ENCODE data around the gene ZNF774. TPM values are rescaled to one million over a fixed set of nuclear protein-coding genes. Genes with fewer than 3 reads are reported as not detected.
"Not testable (repeated sequence)": the region's sequence is repeated elsewhere in the genome, so short reads cannot be mapped to it uniquely, and the experiment has no call there.

ZNF774 gene
- polyA plus RNA-seq, 1 donor (not counting 4 experiments of a cell fraction or from before 2014, with no cell fraction given), result 2.3 TPM

- dilution Hi-C loops (cut with MboI; ENCODE audit: extremely low pct_ligation_motif_present, low sequenced_read_pairs), result no loop called here
- H3K4me1 ChIP-seq (ENCODE audit: control insufficient read depth, extremely low read depth, insufficient read depth, low read length), result peaks cover 42% of the 10 kb centered on the region
- H3K4me2 ChIP-seq (ENCODE audit: control insufficient read depth, extremely low read depth, insufficient read depth, low read depth, low read length), result no peak overlapping the region
- peaks cover 0 to 4% of the 10 kb centered on the region in 2 experiments for H3K36me3 ChIP-seq (ENCODE audit: control insufficient read depth in 2 of 2, extremely low read depth in 1 of 2, insufficient read depth in 2 of 2, low read length in 2 of 2)
- no peaks in the 10 kb centered on the region for H3K9me1 ChIP-seq (ENCODE audit: control insufficient read depth, extremely low read depth, insufficient read depth, low read length)
- H2AFZ ChIP-seq (ENCODE audit: control insufficient read depth, low read length), result no peak overlapping the region
- no peak overlapping the region for H3K9ac ChIP-seq (ENCODE audit: control insufficient read depth, extremely low read depth, insufficient read depth, low read length)
- H3K27me3 ChIP-seq (ENCODE audit: control insufficient read depth, extremely low read depth, insufficient read depth, low read length), result no peaks in the 10 kb centered on the region
- TF ChIP-seq CTCF (optimal IDR thresholded peaks at IDR 0.05 in 1 of 3, IDR thresholded peaks at IDR 0.05 in 1 of 3, conservative IDR thresholded peaks at IDR 0.05 in 1 of 3; ENCODE audit: extremely low read depth in 1 of 3, insufficient read depth in 2 of 3, low read length in 3 of 3), result no peak
- H3K79me2 ChIP-seq (ENCODE audit: control insufficient read depth, insufficient read depth, low read length), result peaks cover 87% of the 10 kb centered on the region
- H3K9me3 ChIP-seq (ENCODE audit: control insufficient read depth, low read depth, low read length), result no peaks in the 10 kb centered on the region
- DNase-seq (ENCODE audit: low read depth, low spot score) (no peak), FAIRE-seq (peak; percentile 68)
- H3K27ac ChIP-seq (ENCODE audit: control insufficient read depth, insufficient read depth, low read length), result no peak overlapping the region
- H4K20me1 ChIP-seq (ENCODE audit: control insufficient read depth, extremely low read depth, insufficient read depth, low read length), result peaks cover 12% of the 10 kb centered on the region
- no peak overlapping the region for H3K4me3 ChIP-seq (ENCODE audit: control insufficient read depth in 2 of 3, extremely low read depth in 1 of 3, insufficient read depth in 2 of 3, low read depth in 1 of 3, low read length in 3 of 3)
Observed at GRCh38 chr15:90407871-90408317, 55.8 kb downstream of the ZNF774 start.

DNA sequence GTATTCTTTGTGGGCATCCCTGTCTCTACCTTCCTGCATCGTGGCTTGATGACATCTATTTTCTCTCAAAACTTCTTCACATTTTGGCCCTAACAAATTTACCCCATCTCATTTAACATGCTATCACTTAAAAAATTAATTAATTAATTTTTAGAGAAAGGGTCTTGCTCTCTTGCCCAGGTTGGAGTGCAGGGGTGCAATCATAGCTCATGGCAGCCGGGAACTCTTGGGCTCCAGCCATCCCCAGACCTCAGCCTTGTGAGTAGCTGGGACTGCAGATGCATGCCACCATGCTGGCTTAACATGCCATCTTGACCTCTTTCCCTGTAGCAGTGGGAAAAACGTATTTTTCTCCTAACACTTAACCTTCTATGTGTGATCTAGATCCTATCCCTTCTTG, 56.6 kb downstream of the ZNF774 start:
- Histone ChIP-seq H3K9me1 (ENCODE audit: control insufficient read depth, extremely low read depth, insufficient read depth, low read length) (no peaks in the 10 kb centered on the region), H3K27me3 (ENCODE audit: control insufficient read depth, extremely low read depth, insufficient read depth, low read length) (no peaks in the 10 kb centered on the region), H3K79me2 (ENCODE audit: control insufficient read depth, insufficient read depth, low read length) (peaks cover 84% of the 10 kb centered on the region), H3K4me3 (ENCODE audit: control insufficient read depth in 2 of 3, extremely low read depth in 1 of 3, insufficient read depth in 2 of 3, low read depth in 1 of 3, low read length in 3 of 3) (no peak overlapping the region), H4K20me1 (ENCODE audit: control insufficient read depth, extremely low read depth, insufficient read depth, low read length) (peaks cover 7% of the 10 kb centered on the region), H3K4me1 (ENCODE audit: control insufficient read depth, extremely low read depth, insufficient read depth, low read length) (peaks cover 47% of the 10 kb centered on the region), H3K4me2 (ENCODE audit: control insufficient read depth, extremely low read depth, insufficient read depth, low read depth, low read length) (no peak overlapping the region), H3K9ac (ENCODE audit: control insufficient read depth, extremely low read depth, insufficient read depth, low read length) (no peak overlapping the region), H3K27ac (ENCODE audit: control insufficient read depth, insufficient read depth, low read length) (no peak overlapping the region), H3K36me3 (ENCODE audit: control insufficient read depth in 2 of 2, extremely low read depth in 1 of 2, insufficient read depth in 2 of 2, low read length in 2 of 2) (peaks cover 0 to 4% of the 10 kb centered on the region in 2 experiments), H3K9me3 (ENCODE audit: control insufficient read depth, low read depth, low read length) (no peaks in the 10 kb centered on the region), H2AFZ (ENCODE audit: control insufficient read depth, low read length) (no peak overlapping the region)
- no peak for FAIRE-seq
- no peak for DNase-seq (ENCODE audit: low read depth, low spot score)
- dilution Hi-C loops (cut with MboI; ENCODE audit: extremely low pct_ligation_motif_present, low sequenced_read_pairs), result no loop called here
- TF ChIP-seq CTCF (optimal IDR thresholded peaks at IDR 0.05 in 1 of 3, IDR thresholded peaks at IDR 0.05 in 1 of 3, conservative IDR thresholded peaks at IDR 0.05 in 1 of 3; ENCODE audit: extremely low read depth in 1 of 3, insufficient read depth in 2 of 3, low read length in 3 of 3), result no peak

DNA sequence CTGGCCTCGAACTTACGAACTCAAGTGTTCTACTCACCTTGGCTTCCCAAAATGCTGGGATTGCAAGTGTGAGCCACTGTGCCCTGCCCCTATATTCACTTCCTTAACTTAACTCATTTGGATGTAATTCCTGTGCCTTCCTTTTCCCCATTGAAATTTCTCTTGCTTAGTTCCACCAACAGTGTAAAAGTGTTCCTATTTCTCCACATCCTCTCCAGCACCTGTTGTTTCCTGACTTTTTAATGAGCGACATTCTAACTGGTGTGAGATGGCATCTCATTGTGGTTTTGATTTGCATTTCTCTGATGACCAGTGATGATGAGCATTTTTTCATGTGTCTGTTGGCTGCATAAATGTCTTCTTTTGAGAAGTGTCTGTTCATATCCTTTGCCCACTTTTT, 57.5 kb downstream of the ZNF774 start:
- H3K27ac ChIP-seq (ENCODE audit: control insufficient read depth, insufficient read depth, low read length); dilution Hi-C loops (cut with MboI; ENCODE audit: extremely low pct_ligation_motif_present, low sequenced_read_pairs); H3K36me3 ChIP-seq (ENCODE audit: control insufficient read depth in 2 of 2, extremely low read depth in 1 of 2, insufficient read depth in 2 of 2, low read length in 2 of 2); H3K27me3 ChIP-seq (ENCODE audit: control insufficient read depth, extremely low read depth, insufficient read depth, low read length); DNase-seq (ENCODE audit: low read depth, low spot score); H2AFZ ChIP-seq (ENCODE audit: control insufficient read depth, low read length); FAIRE-seq; H3K9me3 ChIP-seq (ENCODE audit: control insufficient read depth, low read depth, low read length); H3K4me3 ChIP-seq (ENCODE audit: control insufficient read depth in 2 of 3, extremely low read depth in 1 of 3, insufficient read depth in 2 of 3, low read depth in 1 of 3, low read length in 3 of 3); H3K9me1 ChIP-seq (ENCODE audit: control insufficient read depth, extremely low read depth, insufficient read depth, low read length); H3K4me2 ChIP-seq (ENCODE audit: control insufficient read depth, extremely low read depth, insufficient read depth, low read depth, low read length); H4K20me1 ChIP-seq (ENCODE audit: control insufficient read depth, extremely low read depth, insufficient read depth, low read length); H3K9ac ChIP-seq (ENCODE audit: control insufficient read depth, extremely low read depth, insufficient read depth, low read length): not testable (repeated sequence)
- Histone ChIP-seq H3K79me2 (ENCODE audit: control insufficient read depth, insufficient read depth, low read length) (peaks cover 83% of the 10 kb centered on the region), H3K4me1 (ENCODE audit: control insufficient read depth, extremely low read depth, insufficient read depth, low read length) (peaks cover 54% of the 10 kb centered on the region)

- H3K27ac ChIP-seq (ENCODE audit: control insufficient read depth, insufficient read depth, low read length); H3K4me2 ChIP-seq (ENCODE audit: control insufficient read depth, extremely low read depth, insufficient read depth, low read depth, low read length); DNase-seq (ENCODE audit: low read depth, low spot score); H3K36me3 ChIP-seq (ENCODE audit: control insufficient read depth in 2 of 2, extremely low read depth in 1 of 2, insufficient read depth in 2 of 2, low read length in 2 of 2); H3K9ac ChIP-seq (ENCODE audit: control insufficient read depth, extremely low read depth, insufficient read depth, low read length); H3K9me1 ChIP-seq (ENCODE audit: control insufficient read depth, extremely low read depth, insufficient read depth, low read length); H4K20me1 ChIP-seq (ENCODE audit: control insufficient read depth, extremely low read depth, insufficient read depth, low read length); H3K9me3 ChIP-seq (ENCODE audit: control insufficient read depth, low read depth, low read length); H2AFZ ChIP-seq (ENCODE audit: control insufficient read depth, low read length); H3K4me3 ChIP-seq (ENCODE audit: control insufficient read depth in 2 of 3, extremely low read depth in 1 of 3, insufficient read depth in 2 of 3, low read depth in 1 of 3, low read length in 3 of 3); dilution Hi-C loops (cut with MboI; ENCODE audit: extremely low pct_ligation_motif_present, low sequenced_read_pairs); FAIRE-seq; H3K27me3 ChIP-seq (ENCODE audit: control insufficient read depth, extremely low read depth, insufficient read depth, low read length): not testable (repeated sequence)
- Histone ChIP-seq H3K4me1 (ENCODE audit: control insufficient read depth, extremely low read depth, insufficient read depth, low read length) (peaks cover 52% of the 10 kb centered on the region), H3K79me2 (ENCODE audit: control insufficient read depth, insufficient read depth, low read length) (peaks cover 83% of the 10 kb centered on the region)
Observed at GRCh38 chr15:90410316-90410715, 58.2 kb downstream of the ZNF774 start.
